ENCODE data around the gene TMEM258.

Gene TMEM258

DNA sequence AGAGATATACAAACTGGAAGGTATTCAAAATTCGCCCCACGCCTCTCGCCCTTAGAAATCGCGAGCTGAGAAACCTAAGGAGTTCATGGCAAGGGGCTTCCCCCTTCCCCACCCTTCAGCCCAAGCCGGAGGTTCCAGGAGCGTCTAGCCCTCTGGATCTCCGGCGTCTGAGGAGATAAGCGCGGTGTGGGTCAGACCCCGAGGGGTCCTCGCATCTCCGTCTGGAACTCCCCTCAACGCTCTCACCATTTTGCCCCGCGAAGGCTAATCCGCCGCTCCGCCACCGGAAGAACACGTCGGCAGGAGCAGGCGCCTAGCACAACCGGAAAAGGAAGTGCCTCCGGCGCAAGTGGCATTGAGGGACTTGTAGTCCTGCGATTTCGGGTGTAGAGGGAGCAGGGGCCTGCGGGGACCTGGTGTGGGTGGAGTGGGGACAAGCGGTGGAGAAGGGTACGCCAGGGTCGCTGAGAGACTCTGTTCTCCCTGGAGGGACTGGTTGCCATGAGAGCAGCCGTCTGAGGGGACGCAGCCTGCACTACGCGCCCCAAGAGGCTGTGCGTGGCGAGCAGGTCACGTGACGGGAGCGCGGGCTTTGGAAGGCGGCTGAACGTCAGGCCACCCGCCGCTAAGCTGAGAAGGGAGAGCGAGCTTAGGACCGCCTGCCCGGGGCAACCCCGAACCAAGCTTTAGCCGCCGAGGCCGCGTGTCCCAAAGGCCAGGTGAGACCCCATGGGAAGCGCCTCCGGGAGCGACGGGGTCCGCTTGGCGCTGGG is at the start of gene TMEM258, which contains the start of gene FEN1:
TMEM258 (minus strand) TSS at position 290 of the 773 bp plus-strand sequence; CDS start at position 249, 41 bp downstream.
FEN1 (plus strand) TSS at position 602 of the 773 bp plus-strand sequence. CDS start 2,451 bp downstream, outside the sequence.
- TF ChIP-seq CTCF (IDR thresholded peaks at IDR 0.05; ENCODE audit: borderline replicate concordance, insufficient read depth, low read depth, low read length): no peak
- H3K4me3 ChIP-seq (ENCODE audit: low read depth, low read length): peak within 1 kb of the TSS; percentile 81

DNA sequence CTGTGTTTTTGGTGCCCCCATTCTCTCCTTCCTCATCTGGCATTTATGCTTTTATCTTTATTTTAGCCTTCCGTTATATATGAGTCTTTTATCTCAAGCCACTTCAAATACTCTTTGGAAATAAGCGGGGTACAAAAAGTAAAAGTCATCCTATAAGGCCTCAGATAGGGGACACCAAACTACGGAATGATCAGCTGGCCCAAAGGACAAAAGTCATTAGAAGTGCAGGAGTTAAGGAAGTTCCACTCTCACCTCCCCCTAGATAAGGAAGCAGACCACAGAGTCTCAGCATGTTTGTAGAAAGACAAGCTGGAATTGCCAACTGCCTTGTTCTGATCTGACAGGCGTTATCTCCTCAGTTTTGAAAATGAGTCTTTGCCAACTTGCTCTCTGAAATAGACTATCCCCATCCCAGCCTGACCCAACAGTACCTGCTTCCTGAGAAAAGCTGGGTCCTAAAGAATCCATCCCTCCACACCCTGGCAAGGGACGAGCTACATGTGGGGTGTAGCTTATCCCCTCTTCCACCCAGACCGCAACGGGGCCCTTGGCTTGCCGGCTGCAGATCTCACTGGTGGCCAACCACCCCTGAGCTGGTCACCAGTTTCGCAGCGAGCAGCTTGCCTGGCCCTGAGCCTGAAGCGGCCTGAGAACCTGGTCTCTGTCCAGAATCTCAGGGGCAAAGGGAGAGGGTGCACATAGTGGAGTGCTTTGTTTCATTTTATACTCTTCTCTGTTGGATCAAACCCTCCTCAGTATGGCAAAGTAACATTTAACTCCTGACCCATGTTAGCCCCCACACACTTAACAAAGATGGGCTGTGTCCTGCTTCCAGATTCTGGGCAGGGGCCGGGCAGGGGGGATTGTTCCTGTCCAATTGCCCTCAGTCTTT is 49.5 kb upstream of the TMEM258 start:
- H3K4me3 ChIP-seq (ENCODE audit: low read depth, low read length): no peak overlapping the region
- no peak for TF ChIP-seq CTCF (IDR thresholded peaks at IDR 0.05; ENCODE audit: borderline replicate concordance, insufficient read depth, low read depth, low read length)

GRCh38 chr11:61840371-61840770 is 48.0 kb upstream of the TMEM258 start:
- no peak for TF ChIP-seq CTCF (IDR thresholded peaks at IDR 0.05; ENCODE audit: borderline replicate concordance, insufficient read depth, low read depth, low read length)
- H3K4me3 ChIP-seq (ENCODE audit: low read depth, low read length): no peak overlapping the region

DNA sequence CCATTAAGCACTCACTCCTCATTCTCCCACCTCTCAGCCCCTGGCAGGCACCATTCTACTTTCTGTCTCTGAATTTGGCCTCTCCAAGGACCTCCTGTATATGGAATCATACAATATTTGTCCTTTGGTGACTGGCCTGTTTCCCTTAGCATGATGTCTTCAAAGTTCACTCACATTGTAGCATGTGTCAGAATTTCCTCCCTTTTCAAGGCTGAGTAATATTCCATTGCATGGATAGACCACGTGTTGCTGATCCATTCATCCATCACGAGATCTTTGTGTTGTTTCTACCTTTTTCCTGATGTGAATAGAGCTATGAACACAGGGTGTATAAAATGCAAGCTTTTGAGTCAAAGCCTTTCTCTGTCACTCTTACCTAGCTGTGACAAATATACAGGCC is 47.3 kb upstream of the TMEM258 start:
- TF ChIP-seq CTCF (IDR thresholded peaks at IDR 0.05; ENCODE audit: borderline replicate concordance, insufficient read depth, low read depth, low read length): no peak

DNA sequence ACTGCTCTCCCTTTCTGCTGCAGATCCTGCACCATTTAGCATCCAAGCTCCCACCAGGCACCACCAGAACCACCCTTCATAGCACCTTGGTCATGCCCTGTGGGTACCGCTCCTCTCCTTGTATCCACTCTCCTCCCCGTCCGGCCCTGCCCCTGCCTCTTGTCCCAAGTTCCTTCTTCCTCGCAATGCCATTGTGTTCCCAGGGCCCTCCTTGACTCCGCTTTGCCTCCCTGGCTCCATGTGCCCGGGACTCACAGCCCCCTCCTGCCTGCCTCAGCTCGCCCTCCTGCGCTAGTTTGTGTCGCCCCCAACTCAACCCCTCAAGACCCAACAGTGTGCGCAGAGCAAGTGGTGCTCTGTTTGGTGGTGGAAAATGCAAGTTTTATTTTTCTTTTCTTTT is 46.5 kb upstream of the TMEM258 start:
- no peak for TF ChIP-seq CTCF (IDR thresholded peaks at IDR 0.05; ENCODE audit: borderline replicate concordance, insufficient read depth, low read depth, low read length)
- H3K4me3 ChIP-seq (ENCODE audit: low read depth, low read length): no peak overlapping the region

More for the DNA sequence above, 47.3 kb upstream of the TMEM258 start:
- H3K4me3 ChIP-seq (ENCODE audit: low read depth, low read length): no peak overlapping the region

DNA sequence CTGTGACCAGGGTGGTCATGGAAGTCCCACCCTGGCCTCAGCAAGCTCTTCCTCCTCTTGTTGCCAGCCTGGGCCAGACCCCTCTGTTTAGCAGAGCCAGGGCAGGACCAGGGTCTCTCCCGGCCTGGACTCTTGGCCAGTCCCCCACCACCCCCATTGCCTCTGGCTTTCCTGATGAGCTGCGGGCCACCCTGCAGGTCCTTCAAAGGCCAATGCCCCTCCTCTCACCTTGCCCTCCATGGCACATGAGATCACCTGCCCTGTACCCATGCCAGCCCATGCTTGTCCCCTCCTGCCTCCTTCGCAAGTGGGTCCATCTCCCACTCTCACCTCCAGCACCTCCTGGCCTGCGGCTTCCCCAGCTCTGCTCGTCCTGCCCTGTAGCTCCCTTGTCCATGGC is 46.1 kb upstream of the TMEM258 start:
- H3K4me3 ChIP-seq (ENCODE audit: low read depth, low read length): no peak overlapping the region
- no peak for TF ChIP-seq CTCF (IDR thresholded peaks at IDR 0.05; ENCODE audit: borderline replicate concordance, insufficient read depth, low read depth, low read length)
